ENCODE data around the gene MSANTD7.
"Not testable (repeated sequence)": the region's sequence is repeated elsewhere in the genome, so short reads cannot be mapped to it uniquely, and the experiment has no call there.

Gene MSANTD7

GRCh38 chr10:14837757-14838581 is at the start of gene MSANTD7, which contains the start of the genes CDNF and HSPA14:
TSS of gene MSANTD7 (plus strand) at chr10:14838306. CDS start at chr10:14842285, 3,979 bp downstream.
TSS of gene CDNF (minus strand) at chr10:14838037. CDS start at chr10:14837946, 91 bp downstream.
TSS of gene HSPA14 (plus strand) at chr10:14838306. CDS start at chr10:14838403, 97 bp downstream.
- DNase-seq: peak; percentile 99

- no peak for DNase-seq
Observed at GRCh38 chr10:14798636-14799035, 39.5 kb upstream of the MSANTD7 start.

- DNase-seq: no peak
Observed at GRCh38 chr10:14800397-14800796, 37.7 kb upstream of the MSANTD7 start.

DNA sequence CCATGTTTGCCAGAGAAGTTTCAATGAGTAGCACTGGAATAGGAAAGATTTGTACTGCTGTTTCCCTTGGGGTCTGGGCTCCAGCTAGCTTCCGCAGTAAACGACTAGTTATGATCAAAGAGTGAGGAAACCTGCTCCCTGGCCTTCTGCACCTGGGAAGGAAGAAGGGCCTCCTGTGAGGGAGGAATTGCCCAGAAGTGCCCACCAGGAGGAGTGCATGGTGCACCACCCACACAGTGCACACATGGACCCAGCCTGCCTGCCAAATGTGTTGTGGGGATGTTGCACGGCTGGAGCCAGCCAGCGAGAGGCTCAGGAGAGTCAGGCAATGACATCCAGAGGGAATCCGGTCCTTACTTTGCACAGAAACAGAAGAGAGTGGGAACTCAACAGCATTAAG is 36.4 kb upstream of the MSANTD7 start:
- DNase-seq: no peak

- DNase-seq: no peak
Observed at GRCh38 chr10:14803827-14804226, 34.3 kb upstream of the MSANTD7 start.

DNA sequence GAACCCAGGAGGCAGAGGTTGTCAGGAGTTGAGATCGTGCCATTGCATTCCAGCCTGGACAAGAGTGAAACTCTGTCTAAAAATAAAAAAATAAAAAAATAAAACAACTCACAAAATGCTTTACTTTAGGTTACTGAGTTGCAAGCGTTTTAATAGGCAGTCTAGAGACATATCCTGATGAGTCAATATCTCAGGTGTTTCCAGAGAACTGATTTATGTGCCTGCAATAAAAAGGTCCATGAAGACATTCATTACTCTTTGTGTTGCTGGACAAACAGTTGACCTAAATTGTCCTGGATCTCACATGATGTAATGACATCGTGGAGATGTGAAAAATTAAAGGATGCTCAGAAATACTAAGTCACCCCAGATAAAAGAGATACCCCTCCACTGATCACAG is 31.8 kb upstream of the MSANTD7 start:
- no peak for DNase-seq

DNA sequence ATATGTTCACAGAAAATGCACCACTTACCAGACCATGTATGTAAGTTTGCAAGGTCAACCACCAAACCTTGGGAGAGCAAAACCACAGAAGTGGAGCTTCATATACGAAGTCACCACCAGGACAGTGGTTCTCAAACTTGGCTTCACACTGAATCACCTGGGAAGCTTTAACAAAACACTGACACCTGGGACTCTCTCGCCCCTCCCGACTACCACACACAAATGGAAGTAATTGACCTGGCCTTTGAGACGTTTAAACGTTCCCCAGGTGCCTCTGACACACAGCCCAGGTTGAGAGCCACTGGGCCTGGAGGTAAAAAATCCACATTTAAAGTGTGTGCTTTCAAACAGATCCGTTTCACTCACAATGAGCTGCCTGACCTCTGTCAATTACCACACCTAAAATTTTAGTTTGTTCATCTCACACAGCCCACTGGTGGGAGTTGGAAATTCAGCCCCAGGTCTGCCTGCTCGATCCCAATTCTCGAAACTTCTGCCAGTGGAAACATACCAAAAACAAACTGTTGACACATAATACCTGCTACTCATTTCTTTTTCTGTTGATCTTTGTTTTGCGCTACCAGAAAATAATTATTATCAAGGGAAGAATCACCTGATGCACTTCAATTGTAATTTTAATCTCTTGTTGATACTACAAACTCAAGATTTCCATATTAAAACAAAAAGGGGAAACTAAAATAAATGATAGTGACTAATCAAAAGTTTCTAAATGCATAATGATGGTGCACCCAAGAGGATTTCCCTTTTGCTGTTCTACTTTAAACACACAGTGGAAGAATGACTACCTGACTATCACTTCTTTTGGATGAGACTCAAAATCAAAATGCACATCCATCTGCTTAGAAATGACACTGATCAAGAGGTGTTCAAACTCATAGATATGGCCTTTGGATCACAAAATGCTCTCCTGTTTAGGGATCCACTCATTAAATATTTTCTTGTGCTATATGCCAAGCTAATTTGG is 26.8 kb upstream of the MSANTD7 start:
- no peak for DNase-seq

- no peak for DNase-seq
Observed at GRCh38 chr10:14812271-14812670, 25.8 kb upstream of the MSANTD7 start.

- no peak for DNase-seq
Observed at GRCh38 chr10:14815681-14816080, 22.4 kb upstream of the MSANTD7 start.

- DNase-seq: not testable (repeated sequence)
Observed at GRCh38 chr10:14816717-14817116, 21.4 kb upstream of the MSANTD7 start.

DNA sequence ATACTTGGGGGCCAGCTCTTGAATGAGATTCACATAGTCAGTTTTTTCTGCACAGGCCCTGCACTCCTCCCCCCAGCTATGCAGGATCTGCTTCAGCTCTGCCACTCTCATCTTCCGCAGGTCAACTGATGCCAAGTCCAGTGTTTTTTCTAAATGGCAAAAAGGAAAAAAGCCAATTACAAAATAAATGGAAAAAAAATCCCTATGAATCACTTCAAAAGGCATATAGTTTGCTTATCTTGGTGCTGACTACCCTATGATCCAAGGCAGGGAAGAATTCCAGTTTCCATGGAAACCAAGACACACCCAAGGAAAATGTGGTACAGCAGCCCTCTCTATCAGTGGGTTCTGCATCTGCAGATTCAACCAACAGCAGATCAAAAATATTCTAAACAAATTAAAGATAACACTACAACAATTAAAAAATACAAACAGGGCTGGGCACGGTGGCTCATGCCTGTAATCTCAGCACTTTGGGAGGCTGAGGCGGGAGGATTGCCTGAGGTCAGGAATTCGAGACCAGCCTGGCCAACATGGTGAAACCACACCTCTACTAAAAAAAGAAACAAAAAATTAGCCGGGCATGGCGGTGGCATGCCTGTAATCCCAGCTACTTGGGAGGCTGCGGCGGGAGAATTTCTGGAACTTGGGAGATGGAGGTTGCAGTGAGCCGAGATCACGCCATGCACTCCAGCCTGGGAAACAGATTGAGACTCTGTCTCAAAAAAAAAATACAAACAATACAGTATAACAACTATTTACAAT is 17.9 kb upstream of the MSANTD7 start:
- no peak for DNase-seq

DNA sequence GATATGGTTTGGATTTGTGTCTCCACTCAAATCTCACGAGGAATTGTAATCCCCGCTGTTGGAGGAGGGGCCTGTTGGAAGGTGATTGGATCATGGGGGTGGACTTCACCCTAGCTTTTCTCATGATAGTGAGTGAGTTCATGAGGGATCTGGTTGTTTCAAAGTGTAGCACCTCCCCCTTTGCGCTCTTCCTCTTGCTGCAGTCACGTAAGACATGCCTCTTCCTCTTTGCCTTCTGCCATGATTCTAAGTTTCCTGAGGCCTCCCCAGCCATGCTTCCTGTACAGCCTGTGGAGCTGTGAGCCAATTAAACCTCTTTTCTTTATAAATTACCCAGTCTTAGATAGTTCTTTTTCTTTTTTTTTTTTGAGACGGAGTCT is 17.3 kb upstream of the MSANTD7 start:
- no peak for DNase-seq

DNA sequence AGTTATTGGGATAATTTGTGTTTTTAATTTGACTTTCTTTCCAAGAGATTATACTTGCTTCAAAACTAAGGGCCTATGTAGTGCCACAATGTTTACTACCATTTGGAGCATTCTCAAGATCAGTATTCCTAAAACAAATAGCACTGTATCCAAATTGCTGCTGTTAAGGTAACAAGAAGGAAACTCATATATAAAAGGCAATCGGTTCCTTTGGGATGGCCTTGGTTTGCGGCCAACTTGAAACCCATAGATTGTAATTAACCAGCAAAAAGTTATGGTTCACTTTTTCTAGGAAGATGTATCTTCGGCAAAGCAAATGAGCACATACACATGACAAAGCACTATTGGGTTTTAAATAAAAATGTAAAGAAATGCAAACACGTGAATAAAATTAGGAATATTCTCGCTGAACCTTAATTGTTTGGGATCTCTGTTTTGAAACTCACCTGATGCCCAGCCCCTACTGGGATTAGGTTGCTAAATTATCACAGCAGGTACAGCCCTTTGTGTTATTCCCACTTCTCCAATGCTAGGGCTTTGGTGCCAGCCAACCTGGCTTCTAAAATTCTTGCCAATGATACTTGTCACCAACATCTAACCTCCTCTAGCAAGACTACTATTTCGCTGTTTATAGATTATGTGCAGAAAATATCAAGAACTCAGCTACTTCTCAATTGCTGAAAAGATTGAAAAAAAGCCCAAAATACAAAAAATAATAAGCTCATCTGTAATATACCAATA is 16.3 kb upstream of the MSANTD7 start:
- no peak for DNase-seq

- peak; percentile 53 for DNase-seq
Observed at GRCh38 chr10:14822879-14823755, 15.0 kb upstream of the MSANTD7 start.

GRCh38 chr10:14823966-14824365 is 14.1 kb upstream of the MSANTD7 start:
- no peak for DNase-seq

DNA sequence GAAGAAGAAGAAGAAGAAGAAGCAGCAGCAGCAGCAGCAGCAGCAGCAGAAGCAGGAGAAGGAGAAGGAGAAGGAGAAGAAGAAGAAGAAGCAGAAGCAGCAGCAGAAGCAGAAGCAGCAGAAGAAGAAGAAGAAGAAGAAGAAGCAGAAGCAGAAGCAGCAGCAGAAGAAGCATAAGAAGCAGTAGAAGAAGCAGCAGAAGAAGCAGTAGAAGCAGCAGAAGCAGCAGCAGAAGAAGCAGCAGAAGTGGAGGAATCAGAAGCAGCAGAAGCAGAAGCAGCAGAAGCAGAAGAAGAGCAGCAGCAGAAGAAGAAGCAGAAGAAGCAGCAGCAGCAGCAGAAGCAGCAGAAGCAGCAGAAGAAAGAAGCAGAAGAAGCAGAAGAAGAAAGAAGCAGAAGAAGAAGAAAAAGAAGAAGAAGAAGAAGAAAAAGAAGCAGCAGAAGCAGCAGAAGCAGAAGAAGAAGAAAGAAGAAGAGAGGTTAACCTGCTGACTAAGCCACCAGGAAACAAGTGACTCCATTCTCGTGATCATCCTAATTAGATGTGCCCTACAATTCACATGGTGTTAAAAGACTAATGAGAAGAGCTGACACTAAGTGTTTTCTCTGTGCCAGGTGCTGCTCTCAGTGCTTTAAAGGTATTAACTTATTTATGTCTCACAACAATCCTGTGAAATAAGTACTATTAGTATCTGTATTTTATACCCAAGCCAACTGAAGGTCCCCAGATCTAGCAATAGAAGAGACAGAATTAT is 11.9 kb upstream of the MSANTD7 start:
- no peak for DNase-seq

GRCh38 chr10:14833106-14833505 is 5.0 kb upstream of the MSANTD7 start:
- no peak for DNase-seq

DNA sequence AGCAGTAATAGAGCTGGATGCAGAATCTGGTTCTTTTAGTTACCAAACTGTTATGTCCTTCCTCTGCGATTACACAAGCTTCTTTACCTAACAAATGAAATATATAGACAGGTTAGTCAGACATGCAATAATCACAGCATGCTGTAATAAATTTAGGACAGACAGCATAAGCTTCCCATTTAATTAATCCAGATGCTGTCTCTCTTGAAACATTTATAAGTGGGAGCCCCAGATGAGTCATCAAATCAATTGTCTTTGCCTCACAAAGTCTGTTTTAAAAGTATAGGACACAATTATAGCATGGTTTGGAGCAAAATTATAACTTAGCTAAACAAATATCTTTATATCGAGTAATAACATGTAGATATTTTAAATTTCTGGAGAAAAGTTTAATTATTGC is 1.9 kb upstream of the MSANTD7 start:
- DNase-seq: no peak

GRCh38 chr10:14837003-14837756 is 926 bp upstream of the MSANTD7 start:
- no peak for DNase-seq

All from stimulated activated CD4-positive, alpha-beta T cell treated with anti-CD3 and anti-CD28 coated beads, Interleukin-15, amount 100 ng/mL, for 24 hours (primary cell).